ENCODE data around the gene NUP205.
A peak's percentile ranks its signal among the peaks of the same experiment; 100 is the strongest.

GRCh38 chr7:135557455-135558336 lies at the start of gene NUP205:
- peak; percentile 31; the same call in 1 of the 2 replicates for TF ChIP-seq ZFP1 (CRISPR knock-in tag; IDR thresholded peaks at IDR 0.05)
- TF ChIP-seq ZNF780A (CRISPR knock-in tag; IDR thresholded peaks at IDR 0.05): no peak
- no peak for TF ChIP-seq USF2 (IDR thresholded peaks at IDR 0.05; ENCODE audit: low read depth, low read length)
- no peak for TF ChIP-seq USF2 (CRISPR knock-in tag; IDR thresholded peaks at IDR 0.05; ENCODE audit: borderline replicate concordance)
- TF ChIP-seq ZFP37 (CRISPR knock-in tag; IDR thresholded peaks at IDR 0.05; ENCODE audit: borderline replicate concordance): peak; percentile 31; the same call in 1 of the 2 replicates
- TF ChIP-seq ZNF644 (CRISPR knock-in tag; IDR thresholded peaks at IDR 0.05; ENCODE audit: low read depth): 0 out of 2 replicates have a peak, but pooled peaks have one; percentile 54
- TF ChIP-seq CTCF (CRISPR knock-in tag; IDR thresholded peaks at IDR 0.05): peak; percentile 16; the same call in 1 of the 2 replicates
- TF ChIP-seq IRX3 (CRISPR knock-in tag; IDR thresholded peaks at IDR 0.05; ENCODE audit: borderline replicate concordance, low read depth): peak; percentile 39; the same call in 1 of the 2 replicates
- TF ChIP-seq KLF16 (CRISPR knock-in tag; IDR thresholded peaks at IDR 0.05): peak in 1 of 2 experiments; percentile 85; a peak in 1 of 4 replicates
- TF ChIP-seq SP1 (IDR thresholded peaks at IDR 0.05): no peak
- TF ChIP-seq SP1 (CRISPR knock-in tag; IDR thresholded peaks at IDR 0.05): no peak
- 0 out of 2 replicates have a peak, but pooled peaks have one; percentile 75 for TF ChIP-seq MYNN (CRISPR knock-in tag; IDR thresholded peaks at IDR 0.05; ENCODE audit: low read depth)
- no peak for TF ChIP-seq CENPBD1 (CRISPR knock-in tag; IDR thresholded peaks at IDR 0.05; ENCODE audit: borderline replicate concordance, low read depth)
- TF ChIP-seq, protein P1, sequence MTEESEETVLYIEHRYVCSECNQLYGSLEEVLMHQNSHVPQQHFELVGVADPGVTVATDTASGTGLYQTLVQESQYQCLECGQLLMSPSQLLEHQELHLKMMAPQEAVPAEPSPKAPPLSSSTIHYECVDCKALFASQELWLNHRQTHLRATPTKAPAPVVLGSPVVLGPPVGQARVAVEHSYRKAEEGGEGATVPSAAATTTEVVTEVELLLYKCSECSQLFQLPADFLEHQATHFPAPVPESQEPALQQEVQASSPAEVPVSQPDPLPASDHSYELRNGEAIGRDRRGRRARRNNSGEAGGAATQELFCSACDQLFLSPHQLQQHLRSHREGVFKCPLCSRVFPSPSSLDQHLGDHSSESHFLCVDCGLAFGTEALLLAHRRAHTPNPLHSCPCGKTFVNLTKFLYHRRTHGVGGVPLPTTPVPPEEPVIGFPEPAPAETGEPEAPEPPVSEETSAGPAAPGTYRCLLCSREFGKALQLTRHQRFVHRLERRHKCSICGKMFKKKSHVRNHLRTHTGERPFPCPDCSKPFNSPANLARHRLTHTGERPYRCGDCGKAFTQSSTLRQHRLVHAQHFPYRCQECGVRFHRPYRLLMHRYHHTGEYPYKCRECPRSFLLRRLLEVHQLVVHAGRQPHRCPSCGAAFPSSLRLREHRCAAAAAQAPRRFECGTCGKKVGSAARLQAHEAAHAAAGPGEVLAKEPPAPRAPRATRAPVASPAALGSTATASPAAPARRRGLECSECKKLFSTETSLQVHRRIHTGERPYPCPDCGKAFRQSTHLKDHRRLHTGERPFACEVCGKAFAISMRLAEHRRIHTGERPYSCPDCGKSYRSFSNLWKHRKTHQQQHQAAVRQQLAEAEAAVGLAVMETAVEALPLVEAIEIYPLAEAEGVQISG (CRISPR knock-in tag; IDR thresholded peaks at IDR 0.05): peak; percentile 83
- TF ChIP-seq CBFB (CRISPR knock-in tag; IDR thresholded peaks at IDR 0.05): peak; percentile 62; the same call in 1 of the 2 replicates

All from HepG2 (cell line).